HFFc6 (cell line): Measurements from ENCODE around the gene RAB3GAP1. TPM values are rescaled to one million over a fixed set of nuclear protein-coding genes. Genes with fewer than 3 reads are reported as not detected.
"Not testable (repeated sequence)": the region's sequence is repeated elsewhere in the genome, so short reads cannot be mapped to it uniquely, and the experiment has no call there.

Source experiments
- DNase-seq: peaks from one replicate; pipeline ENCODE4 v3.0.0-alpha.2; 2018
- H3K27ac Mint-ChIP-seq: 2 replicates; pipeline ENCODE4 v1.8.0; 2020; ENCODE audit warnings: mild to moderate bottlenecking, mixed read lengths
- H3K27me3 Mint-ChIP-seq: 2 replicates; pipeline ENCODE4 v1.8.0; 2021; ENCODE audit warnings: mild to moderate bottlenecking, moderate library complexity, mixed read lengths; ENCODE audit not compliant: insufficient read depth
- H3K36me3 Mint-ChIP-seq: 2 replicates; pipeline ENCODE4 v1.8.0; 2021; ENCODE audit warnings: low read depth, mixed read lengths
- H3K4me1 Mint-ChIP-seq: 2 replicates; pipeline ENCODE4 v1.8.0; 2020; ENCODE audit warnings: low read depth, mixed read lengths
- H3K4me3 Mint-ChIP-seq: 2 replicates; pipeline ENCODE4 v1.8.0; 2020; ENCODE audit warnings: mild to moderate bottlenecking, moderate library complexity, mixed read lengths
- H3K9me3 Mint-ChIP-seq: 2 replicates; pipeline ENCODE4 v1.8.0; 2020; ENCODE audit warnings: mild to moderate bottlenecking, mixed read lengths
- total RNA-seq, 6 experiments: library from RNA; stranded (reverse); fragmentation: NEBNext Ultra II Directional; extraction: Animal tissue kit (Norgen Biotek cat#: 25700); gene quantifications; 2 replicates in 1 of 6; 3 replicates in 5 of 6; pipeline ENCODE4 v1.2.3, GENCODE V29; 2021
- TF ChIP-seq, protein P1 (sequence below): fragments of 200-600 bp; sonication (generic); IDR thresholded peaks from 2 replicates; pipeline ENCODE4 v1.5.0; 2021; ENCODE audit warnings: antibody characterized with exemption, mild to moderate bottlenecking

RAB3GAP1 gene
- total RNA-seq, 6 experiments from 2014 or later, result 52.6 to 61.2 (median 59.1) TPM

DNA sequence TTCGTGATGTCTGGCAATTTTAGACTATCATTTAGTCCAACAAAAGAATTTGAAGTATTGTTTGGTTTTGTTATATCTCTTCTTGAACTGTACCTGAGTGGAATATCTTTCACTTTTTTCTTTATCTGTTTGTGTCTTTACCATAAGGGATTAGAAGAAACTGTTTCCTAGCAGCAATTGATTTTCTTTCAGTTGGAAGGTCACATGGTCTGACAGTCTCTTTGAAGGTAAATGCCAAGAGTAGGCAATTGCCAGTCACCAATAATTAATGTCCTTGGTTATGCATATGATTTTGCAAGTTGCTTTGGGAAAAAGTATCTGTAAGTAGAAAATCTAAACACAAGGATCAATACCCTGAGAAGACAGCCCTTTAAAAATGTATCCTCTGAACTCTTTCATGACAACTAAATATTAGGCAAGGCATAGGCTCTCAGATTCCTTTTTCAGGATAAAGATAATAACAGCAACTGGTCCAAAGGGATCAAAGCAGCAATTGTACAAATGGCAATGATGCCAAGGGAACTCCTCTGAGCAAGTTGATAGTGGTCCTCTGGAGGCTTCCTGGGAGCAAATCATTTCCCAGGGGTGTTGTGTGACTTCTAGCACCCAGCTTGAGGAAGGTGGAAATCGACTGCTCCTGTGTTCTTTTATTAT, 22.5 kb upstream of the RAB3GAP1 start:
- H3K27me3 Mint-ChIP-seq, result peaks cover 6% of the 10 kb centered on the region; the same call in 1 of the 2 replicates
- no peak overlapping the region for H3K4me3 Mint-ChIP-seq
- H3K27ac Mint-ChIP-seq, result no peak overlapping the region
- DNase-seq, result no peak
- H3K4me1 Mint-ChIP-seq, result no peaks in the 10 kb centered on the region
- no peaks in the 10 kb centered on the region for H3K36me3 Mint-ChIP-seq
- TF ChIP-seq, protein P1, sequence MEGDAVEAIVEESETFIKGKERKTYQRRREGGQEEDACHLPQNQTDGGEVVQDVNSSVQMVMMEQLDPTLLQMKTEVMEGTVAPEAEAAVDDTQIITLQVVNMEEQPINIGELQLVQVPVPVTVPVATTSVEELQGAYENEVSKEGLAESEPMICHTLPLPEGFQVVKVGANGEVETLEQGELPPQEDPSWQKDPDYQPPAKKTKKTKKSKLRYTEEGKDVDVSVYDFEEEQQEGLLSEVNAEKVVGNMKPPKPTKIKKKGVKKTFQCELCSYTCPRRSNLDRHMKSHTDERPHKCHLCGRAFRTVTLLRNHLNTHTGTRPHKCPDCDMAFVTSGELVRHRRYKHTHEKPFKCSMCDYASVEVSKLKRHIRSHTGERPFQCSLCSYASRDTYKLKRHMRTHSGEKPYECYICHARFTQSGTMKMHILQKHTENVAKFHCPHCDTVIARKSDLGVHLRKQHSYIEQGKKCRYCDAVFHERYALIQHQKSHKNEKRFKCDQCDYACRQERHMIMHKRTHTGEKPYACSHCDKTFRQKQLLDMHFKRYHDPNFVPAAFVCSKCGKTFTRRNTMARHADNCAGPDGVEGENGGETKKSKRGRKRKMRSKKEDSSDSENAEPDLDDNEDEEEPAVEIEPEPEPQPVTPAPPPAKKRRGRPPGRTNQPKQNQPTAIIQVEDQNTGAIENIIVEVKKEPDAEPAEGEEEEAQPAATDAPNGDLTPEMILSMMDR, result no peak
- H3K9me3 Mint-ChIP-seq, result no peaks in the 10 kb centered on the region

DNA sequence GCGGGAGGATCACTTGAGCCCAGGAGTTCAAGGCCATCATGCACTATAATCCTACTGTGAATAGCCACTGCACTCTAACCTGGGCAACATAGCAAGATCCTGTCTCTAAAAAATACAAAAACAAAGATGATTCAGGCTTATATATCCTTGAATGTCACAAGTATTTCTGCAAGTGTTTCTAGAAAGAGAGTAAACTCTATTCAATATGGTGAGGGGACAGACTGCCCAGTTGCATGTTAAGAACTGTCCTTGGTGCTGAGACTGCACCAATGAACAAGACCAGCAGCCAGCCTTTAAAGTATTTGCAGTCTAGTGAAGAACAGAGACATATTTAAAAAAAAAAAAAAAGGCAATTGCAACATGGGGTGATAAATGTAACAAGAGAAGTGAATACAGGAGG, 21.3 kb upstream of the RAB3GAP1 start:
- peak; percentile 48 for DNase-seq
- peaks cover 8% of the 10 kb centered on the region for H3K27me3 Mint-ChIP-seq
- TF ChIP-seq, protein P1, result no peak
- H3K9me3 Mint-ChIP-seq, result no peaks in the 10 kb centered on the region
- H3K27ac Mint-ChIP-seq, result no peak overlapping the region
- no peak overlapping the region for H3K4me3 Mint-ChIP-seq
- no peaks in the 10 kb centered on the region for H3K36me3 Mint-ChIP-seq
- no peaks in the 10 kb centered on the region for H3K4me1 Mint-ChIP-seq

DNA sequence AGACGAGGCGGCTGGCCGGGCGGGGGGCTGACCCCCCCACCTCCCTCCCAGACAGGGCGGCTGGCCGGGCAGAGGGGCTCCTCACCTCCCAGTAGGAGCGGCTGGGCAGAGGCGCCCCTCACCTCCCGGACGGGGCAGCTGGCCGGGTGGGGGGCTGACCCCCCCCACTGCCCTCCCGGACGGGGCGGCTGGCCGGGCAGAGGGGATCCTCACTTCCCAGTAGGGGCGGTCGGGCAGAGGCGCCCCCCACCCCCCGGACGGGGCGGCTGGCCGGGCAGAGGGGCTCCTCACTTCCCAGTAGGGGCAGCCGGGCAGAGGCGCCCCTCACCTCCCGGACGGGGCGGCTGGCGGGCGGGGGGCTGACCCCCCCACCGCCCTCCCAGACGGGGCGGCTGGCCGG, 18.9 kb upstream of the RAB3GAP1 start:
- not testable (repeated sequence) for H3K27ac Mint-ChIP-seq, H3K27me3 Mint-ChIP-seq, H3K4me3 Mint-ChIP-seq

DNA sequence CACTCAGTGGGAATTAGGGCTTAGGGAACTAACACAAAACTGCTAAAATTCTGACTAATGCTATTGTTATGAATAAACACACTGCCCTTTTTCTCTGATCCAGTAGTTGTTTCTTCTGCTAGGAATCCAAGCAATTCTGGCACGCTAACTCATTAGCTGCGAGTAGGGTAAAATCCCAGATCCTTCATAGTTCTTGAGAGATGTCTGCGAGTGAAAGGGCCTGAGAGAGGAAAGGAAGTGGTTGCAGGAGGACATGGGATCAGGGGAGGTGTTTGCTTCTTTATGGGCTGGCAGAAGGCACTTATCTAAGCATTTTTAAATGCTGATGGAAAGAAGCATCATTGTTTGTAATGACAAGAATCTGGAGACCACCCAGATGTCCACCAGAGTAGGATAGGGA, 14.3 kb upstream of the RAB3GAP1 start:
- Mint-ChIP-seq H3K27me3 (peaks cover 17% of the 10 kb centered on the region), H3K4me1 (peaks cover 7% of the 10 kb centered on the region)
- TF ChIP-seq, protein P1, result no peak

More for the DNA sequence above, 18.9 kb upstream of the RAB3GAP1 start:
- H3K4me1 Mint-ChIP-seq, DNase-seq, H3K36me3 Mint-ChIP-seq, H3K9me3 Mint-ChIP-seq: not testable (repeated sequence)

DNA sequence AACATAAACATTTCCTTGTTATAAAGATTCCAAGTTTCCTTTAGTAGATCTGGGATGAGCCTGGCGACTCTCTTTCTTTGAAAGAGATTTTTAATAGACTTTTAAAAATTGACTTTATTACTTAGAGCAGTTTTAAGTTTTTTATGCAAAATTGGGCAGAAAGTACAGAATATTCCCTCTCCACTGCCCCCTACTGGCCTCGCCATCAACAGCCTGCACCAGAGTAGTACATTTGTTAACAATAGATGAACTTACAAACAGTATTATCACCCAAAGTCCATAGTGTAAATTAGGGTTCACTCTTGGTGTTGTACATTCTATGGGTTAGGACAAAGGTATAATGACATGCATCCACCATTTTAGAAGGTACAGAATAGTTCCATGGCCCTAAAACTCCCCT, 8.7 kb upstream of the RAB3GAP1 start:
- no peaks in the 10 kb centered on the region for H3K36me3 Mint-ChIP-seq
- H3K9me3 Mint-ChIP-seq, result no peaks in the 10 kb centered on the region
- H3K4me3 Mint-ChIP-seq, result no peak overlapping the region
- H3K27ac Mint-ChIP-seq, result no peak overlapping the region
- TF ChIP-seq, protein P1, result peak; percentile 78
- no peaks in the 10 kb centered on the region for H3K4me1 Mint-ChIP-seq
- H3K27me3 Mint-ChIP-seq, result peaks cover 19% of the 10 kb centered on the region; the same call in 1 of the 2 replicates
- no peak for DNase-seq

More for the DNA sequence above, 14.3 kb upstream of the RAB3GAP1 start:
- Mint-ChIP-seq H3K9me3 (no peaks in the 10 kb centered on the region), H3K27ac (no peak overlapping the region), H3K4me3 (no peak overlapping the region), H3K36me3 (no peaks in the 10 kb centered on the region)
- peak; percentile 24 for DNase-seq

DNA sequence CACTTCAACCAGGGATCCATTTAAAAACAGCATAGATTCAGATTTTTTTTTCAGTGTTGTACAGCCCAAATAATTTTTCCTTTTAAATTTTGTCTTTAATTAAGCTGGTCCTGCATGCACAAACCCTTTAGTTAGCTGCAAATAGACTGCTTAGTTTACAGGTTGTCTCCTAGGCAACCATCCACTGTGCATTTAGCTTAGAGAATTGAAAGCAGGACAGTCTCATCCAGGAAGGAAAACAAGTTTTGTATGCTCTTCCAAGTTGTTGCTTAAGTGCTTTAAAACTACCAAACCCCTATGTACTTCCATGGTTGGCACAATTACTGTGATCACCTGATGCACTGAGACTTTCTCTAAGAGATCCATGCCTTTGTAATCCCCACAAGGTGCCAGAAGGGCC, 4.8 kb upstream of the RAB3GAP1 start, which contains the start of gene MAP3K19:
Gene MAP3K19 (minus strand): TSS at position 148 of the 400 bp plus-strand sequence. CDS start 22,800 bp downstream, outside the sequence.
- Mint-ChIP-seq H3K9me3 (no peaks in the 10 kb centered on the region), H3K27me3 (peaks cover 7% of the 10 kb centered on the region; the same call in 1 of the 2 replicates), H3K36me3 (peaks cover 1% of the 10 kb centered on the region), H3K27ac (no peak within 1 kb of the TSS), H3K4me3 (no peak within 1 kb of the TSS), H3K4me1 (peaks cover 4% of the 10 kb centered on the region; the same call in 1 of the 2 replicates)
- TF ChIP-seq, protein P1, result no peak
- no peak for DNase-seq
